ENCODE measurements around the gene DOCK4. TPM values are rescaled to one million over a fixed set of nuclear protein-coding genes. Genes with fewer than 3 reads are reported as not detected.
"Not testable (repeated sequence)": the region's sequence is repeated elsewhere in the genome, so short reads cannot be mapped to it uniquely, and the experiment has no call there.

DOCK4 gene
- total RNA-seq, 1 experiment from 2014 or later: 0.30 TPM

- DNase-seq: no peak
- Histone ChIP-seq H3K27me3 (no peaks in the 10 kb centered on the region), H3K36me3 (no peaks in the 10 kb centered on the region), H3K9me3 (no peaks in the 10 kb centered on the region), H3K4me3 (no peak overlapping the region)
Observed at GRCh38 chr7:112135815-112136214, 70.4 kb downstream of the DOCK4 start.

GRCh38 chr7:112134039-112134438, 72.2 kb downstream of the DOCK4 start:
- no peak for DNase-seq
- Histone ChIP-seq H3K9me3 (no peaks in the 10 kb centered on the region), H3K27me3 (no peaks in the 10 kb centered on the region), H3K4me3 (no peak overlapping the region), H3K36me3 (no peaks in the 10 kb centered on the region)

GRCh38 chr7:112133328-112133727, 72.9 kb downstream of the DOCK4 start:
- no peak overlapping the region for H3K4me3 ChIP-seq
- H3K36me3 ChIP-seq: no peaks in the 10 kb centered on the region
- H3K9me3 ChIP-seq: no peaks in the 10 kb centered on the region
- H3K27me3 ChIP-seq: no peaks in the 10 kb centered on the region
- DNase-seq: no peak

GRCh38 chr7:112132051-112132694, 74.0 kb downstream of the DOCK4 start:
- no peaks in the 10 kb centered on the region for H3K27me3 ChIP-seq
- H3K9me3 ChIP-seq: no peaks in the 10 kb centered on the region
- no peaks in the 10 kb centered on the region for H3K36me3 ChIP-seq
- no peak overlapping the region for H3K4me3 ChIP-seq
- DNase-seq: no peak

- no peaks in the 10 kb centered on the region for H3K9me3 ChIP-seq
- H3K4me3 ChIP-seq: no peak overlapping the region
- DNase-seq: no peak
- no peaks in the 10 kb centered on the region for H3K27me3 ChIP-seq
- no peaks in the 10 kb centered on the region for H3K36me3 ChIP-seq
Observed at GRCh38 chr7:112130729-112131410, 75.3 kb downstream of the DOCK4 start.

GRCh38 chr7:112129655-112130323, 76.4 kb downstream of the DOCK4 start:
- DNase-seq: no peak
- H3K9me3 ChIP-seq: no peaks in the 10 kb centered on the region
- H3K4me3 ChIP-seq: no peak overlapping the region
- H3K36me3 ChIP-seq: no peaks in the 10 kb centered on the region
- no peaks in the 10 kb centered on the region for H3K27me3 ChIP-seq

- not testable (repeated sequence) for H3K4me3 ChIP-seq, H3K27me3 ChIP-seq, H3K36me3 ChIP-seq, DNase-seq, H3K9me3 ChIP-seq
Observed at GRCh38 chr7:112128461-112129425, 77.5 kb downstream of the DOCK4 start.

GRCh38 chr7:112128041-112128440, 78.2 kb downstream of the DOCK4 start:
- H3K4me3 ChIP-seq, H3K36me3 ChIP-seq, H3K27me3 ChIP-seq, DNase-seq, H3K9me3 ChIP-seq: not testable (repeated sequence)

- no peak overlapping the region for H3K4me3 ChIP-seq
- H3K27me3 ChIP-seq: no peaks in the 10 kb centered on the region
- H3K9me3 ChIP-seq: no peaks in the 10 kb centered on the region
- H3K36me3 ChIP-seq: no peaks in the 10 kb centered on the region
- no peak for DNase-seq
Observed at GRCh38 chr7:112125250-112125649, 80.9 kb downstream of the DOCK4 start.

GRCh38 chr7:112124061-112124766, 82.0 kb downstream of the DOCK4 start:
- Histone ChIP-seq H3K36me3 (no peaks in the 10 kb centered on the region), H3K27me3 (no peaks in the 10 kb centered on the region), H3K4me3 (no peak overlapping the region), H3K9me3 (no peaks in the 10 kb centered on the region)
- no peak for DNase-seq

GRCh38 chr7:112122798-112123197, 83.4 kb downstream of the DOCK4 start:
- no peak for DNase-seq
- H3K27me3 ChIP-seq: no peaks in the 10 kb centered on the region
- H3K36me3 ChIP-seq: no peaks in the 10 kb centered on the region
- H3K4me3 ChIP-seq: no peak overlapping the region
- no peaks in the 10 kb centered on the region for H3K9me3 ChIP-seq

GRCh38 chr7:112122144-112122543, 84.1 kb downstream of the DOCK4 start:
- H3K27me3 ChIP-seq: no peaks in the 10 kb centered on the region
- H3K36me3 ChIP-seq: no peaks in the 10 kb centered on the region
- H3K4me3 ChIP-seq: no peak overlapping the region
- H3K9me3 ChIP-seq: no peaks in the 10 kb centered on the region
- no peak for DNase-seq

- no peak overlapping the region for H3K4me3 ChIP-seq
- no peaks in the 10 kb centered on the region for H3K27me3 ChIP-seq
- no peaks in the 10 kb centered on the region for H3K36me3 ChIP-seq
- DNase-seq: no peak
- no peaks in the 10 kb centered on the region for H3K9me3 ChIP-seq
Observed at GRCh38 chr7:112121318-112121717, 84.9 kb downstream of the DOCK4 start.

- Histone ChIP-seq H3K27me3 (no peaks in the 10 kb centered on the region), H3K4me3 (no peak overlapping the region), H3K36me3 (no peaks in the 10 kb centered on the region), H3K9me3 (no peaks in the 10 kb centered on the region)
- no peak for DNase-seq
Observed at GRCh38 chr7:112120696-112121217, 85.4 kb downstream of the DOCK4 start.

GRCh38 chr7:112118581-112119566, 87.3 kb downstream of the DOCK4 start:
- no peaks in the 10 kb centered on the region for H3K9me3 ChIP-seq
- no peak for DNase-seq
- H3K27me3 ChIP-seq: no peaks in the 10 kb centered on the region
- H3K4me3 ChIP-seq: no peak overlapping the region
- H3K36me3 ChIP-seq: no peaks in the 10 kb centered on the region

Data from MG63 (cell line).